Stimulated activated naive CD8-positive, alpha-beta T cell treated with anti-CD3 and anti-CD28 coated beads, Interleukin-15, amount 100 ng/mL, for 72 hours (primary cell): ENCODE data around the gene RBMY1B.
"Not testable (repeated sequence)": the region's sequence is repeated elsewhere in the genome, so short reads cannot be mapped to it uniquely, and the experiment has no call there.

Source experiments
- ATAC-seq: fragments of 150-1000 bp; cut with Tn5 transposase; 2 replicates; pipeline ENCODE4 v1.10.0; 2021; ENCODE audit warnings: mild to moderate bottlenecking, moderate library complexity
- DNase-seq, 2 donors: peaks; one replicate each; pipeline ENCODE4 v3.0.0; 2021 to 2022
- H3K27ac Mint-ChIP-seq, 2 donors: one replicate each; pipeline ENCODE4 v1.8.0; 2022; ENCODE audit warnings: mild to moderate bottlenecking in 2 of 2, mixed read lengths in 2 of 2, moderate library complexity in 2 of 2
- H3K27me3 Mint-ChIP-seq: one replicate; pipeline ENCODE4 v1.8.0; 2022; ENCODE audit warnings: mixed read lengths
- H3K4me1 Mint-ChIP-seq: one replicate; pipeline ENCODE4 v1.8.0; 2022; ENCODE audit warnings: mild to moderate bottlenecking, mixed read lengths
- H3K4me3 Mint-ChIP-seq, 2 donors: one replicate each; pipeline ENCODE4 v1.8.0; 2022; ENCODE audit warnings: mild to moderate bottlenecking in 2 of 2, mixed read lengths in 2 of 2, moderate library complexity in 1 of 2
- H3K9me3 Mint-ChIP-seq, 2 donors: one replicate each; pipeline ENCODE4 v1.8.0; 2022; ENCODE audit warnings: mixed read lengths in 2 of 2

The RBMY1B gene

GRCh38 chrY:21511038-21511437 lies at the start of gene RBMY1B:
Gene RBMY1B, plus strand, starts transcription at chrY:21511338. Its CDS starts 2,013 bp downstream, at chrY:21513351.
- not testable (repeated sequence) for H3K4me1 Mint-ChIP-seq, DNase-seq, H3K4me3 Mint-ChIP-seq, H3K27me3 Mint-ChIP-seq, H3K9me3 Mint-ChIP-seq, H3K27ac Mint-ChIP-seq, ATAC-seq

- not testable (repeated sequence) for H3K4me3 Mint-ChIP-seq, DNase-seq, H3K27me3 Mint-ChIP-seq, H3K4me1 Mint-ChIP-seq, ATAC-seq, H3K9me3 Mint-ChIP-seq
- H3K27ac Mint-ChIP-seq = peak overlapping the region in 1 of 2 donors; percentile 25
These were observed 48.2 kb upstream of the RBMY1B start for GRCh38 chrY:21462915-21463314.

GRCh38 chrY:21482967-21483366 lies 28.2 kb upstream of the RBMY1B start:
- Mint-ChIP-seq H3K27me3 (no peaks in the 10 kb centered on the region), H3K27ac (no peak overlapping the region), H3K4me1 (no peaks in the 10 kb centered on the region), H3K4me3 (no peak overlapping the region), H3K9me3 (no peaks in the 10 kb centered on the region)
- ATAC-seq = no peak
- DNase-seq = no peak

- H3K4me3 Mint-ChIP-seq, H3K27me3 Mint-ChIP-seq, ATAC-seq, H3K9me3 Mint-ChIP-seq, H3K27ac Mint-ChIP-seq, DNase-seq, H3K4me1 Mint-ChIP-seq: not testable (repeated sequence)
These were observed 23.4 kb downstream of the RBMY1B start, which contains the start of gene RBMY1A1 for GRCh38 chrY:21534579-21534978. Gene RBMY1A1, plus strand, starts transcription at chrY:21534879. Its CDS starts 2,013 bp downstream, at chrY:21536892.

- peak; percentile 76 for ATAC-seq
- not testable (repeated sequence) for H3K9me3 Mint-ChIP-seq, H3K27me3 Mint-ChIP-seq, H3K4me3 Mint-ChIP-seq, H3K27ac Mint-ChIP-seq, H3K4me1 Mint-ChIP-seq, DNase-seq
These were observed 48.3 kb downstream of the RBMY1B start for GRCh38 chrY:21559316-21559984.
